HepG2 (cell line): ENCODE measurements around the gene HEXIM1. TPM values are rescaled to one million over a fixed set of nuclear protein-coding genes. Genes with fewer than 3 reads are reported as not detected.
A peak's percentile ranks its signal among the peaks of the same experiment; 100 is the strongest.

Experiments used
- FOXO4 ChIP-seq: sonication (generic); formaldehyde crosslinking; conservative IDR thresholded peaks from 2 replicates; pipeline ENCODE4 v1.8.1; 2023; ENCODE audit warnings: missing genetic modification reagents
- GZF1 ChIP-seq: sonication (generic); formaldehyde crosslinking; IDR thresholded peaks from 2 replicates; pipeline ENCODE4 v1.5.1; 2020; ENCODE audit warnings: mild to moderate bottlenecking, missing genetic modification reagents
- HNRNPK ChIP-seq: fragments of 200-400 bp; formaldehyde crosslinking; IDR thresholded peaks from 2 replicates; pipeline ENCODE4 v1.6.1; 2018; ENCODE audit warnings: low read length, low read depth, moderate library complexity, mild to moderate bottlenecking; ENCODE audit not compliant: poor library complexity, severe bottlenecking
- NR2F2 ChIP-seq: IDR thresholded peaks from 2 replicates; pipeline ENCODE4 v1.6.1; 2012; ENCODE audit warnings: low read depth, inconsistent platforms, borderline replicate concordance
- PAWR ChIP-seq: sonication (generic); formaldehyde crosslinking; IDR thresholded peaks from 2 replicates; pipeline ENCODE4 v1.4.0; 2020; ENCODE audit warnings: missing genetic modification reagents, mild to moderate bottlenecking, borderline replicate concordance
- REL ChIP-seq: sonication (generic); formaldehyde crosslinking; conservative IDR thresholded peaks from 2 replicates; pipeline ENCODE4 v1.8.0; 2022; ENCODE audit warnings: mild to moderate bottlenecking, missing genetic modification reagents, moderate library complexity
- SMAD9 ChIP-seq: sonication (generic); formaldehyde crosslinking; IDR thresholded peaks from 2 replicates; pipeline ENCODE4 v1.5.1; 2020; ENCODE audit warnings: mild to moderate bottlenecking, missing genetic modification reagents
- SMARCE1 ChIP-seq: fragments of 450-650 bp; IDR thresholded peaks from 2 replicates; pipeline ENCODE4 v1.6.1; 2017; ENCODE audit warnings: borderline replicate concordance
- TAF15 ChIP-seq: fragments of 200-400 bp; formaldehyde crosslinking; IDR thresholded peaks from one replicate; pipeline ENCODE4 v1.6.1; 2018; ENCODE audit warnings: mild to moderate bottlenecking, low read depth, low read length; ENCODE audit not compliant: poor library complexity, severe bottlenecking
- TFDP1 ChIP-seq: IDR thresholded peaks from 2 replicates; pipeline ENCODE4 v1.6.1; 2016; ENCODE audit warnings: missing compliant biosample characterization, missing genetic modification reagents, borderline replicate concordance
- TFDP2 ChIP-seq: sonication (generic); formaldehyde crosslinking; IDR thresholded peaks from 2 replicates; pipeline ENCODE4 v1.4.0; 2020; ENCODE audit warnings: missing genetic modification reagents
- ZBTB4 ChIP-seq: sonication (generic); formaldehyde crosslinking; IDR thresholded peaks from 2 replicates; pipeline ENCODE4 v1.4.0; 2020; ENCODE audit warnings: missing genetic modification reagents, mild to moderate bottlenecking, borderline replicate concordance
- ZFP62 ChIP-seq: sonication (generic); formaldehyde crosslinking; IDR thresholded peaks from 2 replicates; pipeline ENCODE4 v1.4.0; 2020; ENCODE audit warnings: missing genetic modification reagents
- ZNF101 ChIP-seq: sonication (generic); formaldehyde crosslinking; IDR thresholded peaks from 2 replicates; pipeline ENCODE4 v1.4.0; 2020; ENCODE audit warnings: mild to moderate bottlenecking, low read depth, missing genetic modification reagents, borderline replicate concordance
- ZNF503 ChIP-seq: sonication (generic); formaldehyde crosslinking; IDR thresholded peaks from 2 replicates; pipeline ENCODE4 v1.4.0; 2020; ENCODE audit warnings: missing genetic modification reagents
- ZNF660 ChIP-seq: sonication (generic); formaldehyde crosslinking; IDR thresholded peaks from 2 replicates; pipeline ENCODE4 v1.5.1; 2020; ENCODE audit warnings: mild to moderate bottlenecking, low read depth, missing genetic modification reagents, borderline replicate concordance
- ZNF777 ChIP-seq: sonication (generic); formaldehyde crosslinking; IDR thresholded peaks from 2 replicates; pipeline ENCODE4 v1.4.0; 2020; ENCODE audit warnings: missing genetic modification reagents
- ZNF83 ChIP-seq: sonication (generic); formaldehyde crosslinking; IDR thresholded peaks from 2 replicates; pipeline ENCODE4 v1.4.0; 2020; ENCODE audit warnings: missing genetic modification reagents, mild to moderate bottlenecking, borderline replicate concordance
- polyA plus RNA-seq, 8 experiments: library from polyadenylated mRNA; depleted of rRNA in 3 of 8; stranded (reverse) in 7 of 8; unstranded in 1 of 8; fragments of >200 nt; fragmentation: Illumina TruSeq in 4 of 8; extraction: Trizol in 4 of 8; gene quantifications; 2 replicates each; pipeline versions ENCODE4 v1.2.1 to v1.2.3, GENCODE V29; 2011 to 2016; ENCODE audit warnings: low read depth in 4 of 8, missing spikeins in 1 of 8, mixed read lengths in 1 of 8; ENCODE audit not compliant: insufficient read depth in 1 of 8
- total RNA-seq, 5 experiments: library from RNA; depleted of rRNA; stranded (reverse); fragments of >200 nt; fragmentation: Illumina TruSeq; extraction: Trizol; gene quantifications; 2 replicates each; pipeline ENCODE4 v1.2.3, GENCODE V29; 2016; ENCODE audit warnings: low read depth in 1 of 5

Gene HEXIM1
- total and polyA plus RNA-seq, 2 of the 13 experiments (the other 11 are each of a cell fraction or from before 2014, with no cell fraction given) = 10.5 to 16.6 TPM

- TF ChIP-seq ZBTB4 (CRISPR knock-in tag) = peak; percentile 77; the same call in 1 of the 2 replicates
- no peak for TF ChIP-seq ZNF503
- peak; percentile 27; the same call in 1 of the 2 replicates for TF ChIP-seq REL (CRISPR knock-in tag)
- TF ChIP-seq SMAD9 (CRISPR knock-in tag) = no peak; the same call in 1 of the 2 replicates
- peak; percentile 62; the same call in 1 of the 2 replicates for TF ChIP-seq TFDP1 (CRISPR knock-in tag)
- no peak for TF ChIP-seq TAF15
- peak; percentile 96; the same call in 1 of the 2 replicates for TF ChIP-seq ZNF101 (CRISPR knock-in tag)
- no peak for TF ChIP-seq SMARCE1
- peak; percentile 93 for TF ChIP-seq TFDP2 (CRISPR knock-in tag)
- no peak for TF ChIP-seq HNRNPK
- 0 out of 2 replicates have a peak, but pooled peaks have one; percentile 74 for TF ChIP-seq PAWR (CRISPR knock-in tag)
- TF ChIP-seq GZF1 = peak; percentile 83; the same call in 1 of the 2 replicates
- peak; percentile 13; the same call in 1 of the 2 replicates for TF ChIP-seq NR2F2
- no peak for TF ChIP-seq ZFP62 (CRISPR knock-in tag)
- no peak; the same call in 1 of the 2 replicates for TF ChIP-seq ZNF660 (CRISPR knock-in tag)
- TF ChIP-seq FOXO4 = 0 out of 2 replicates have a peak, but pooled peaks have one; percentile 54
- TF ChIP-seq ZNF777 (CRISPR knock-in tag) = 0 out of 2 replicates have a peak, but pooled peaks have one; percentile 4
- no peak for TF ChIP-seq ZNF83 (CRISPR knock-in tag)
These were observed 13.2 kb downstream of the HEXIM1 start, which contains the start of gene HEXIM2 (continued) for GRCh38 chr17:45161288-45162024.
